ENCODE data around the gene NFKBIZ. TPM values are rescaled to one million over a fixed set of nuclear protein-coding genes. Genes with fewer than 3 reads are reported as not detected.

Gene NFKBIZ
- total and polyA plus RNA-seq, 11 donors: 5.6 to 44.8 (median 9.9) TPM

GRCh38 chr3:101845425-101845824, 3.9 kb upstream of the NFKBIZ start:
- H3K27me3 ChIP-seq: no peaks in the 10 kb centered on the region
- 96 to 98% (median 97%) methylated on average over 2 of the region's 2 CpGs for WGBS, 4 donors
- intact Hi-C loops (cut with DNase I): loop anchor here in 1 of 10 donors (5.0 kb wide), 1 partner anchor 33 kb away; no protein-coding TSS in a partner anchor

GRCh38 chr3:101846709-101847108, 2.6 kb upstream of the NFKBIZ start:
- intact Hi-C loops (cut with DNase I): loop anchor here in 2 of 10 donors (2.0 to 5.0 kb wide), 2 partner anchors 16 to 34 kb away; no protein-coding TSS in a partner anchor
- H3K4me1 ChIP-seq: peaks cover 0 to 26% (median 6%) of the 10 kb centered on the region in 12 donors
- TF ChIP-seq CTCF (IDR thresholded peaks at IDR 0.05) (no peak), POLR2A (IDR thresholded peaks at IDR 0.05) (no peak)
- ATAC-seq (no peak), DNase-seq (no peak)
- peak overlapping the region in 1 of 12 donors; percentile 100 for H3K27ac ChIP-seq
- no peak overlapping the region for H3K4me3 ChIP-seq
- whole genome bisulfite sequencing, 4 donors: 96 to 100% (median 98%) methylated on average over 2 of the region's 2 CpGs
- H3K36me3 ChIP-seq: peaks cover 0 to 8% (median 0%) of the 10 kb centered on the region in 9 donors
- H3K9me3 ChIP-seq: no peaks in the 10 kb centered on the region
- H3K27me3 ChIP-seq: no peaks in the 10 kb centered on the region

More at GRCh38 chr3:101845425-101845824, 3.9 kb upstream of the NFKBIZ start:
- no peak for TF ChIP-seq POLR2A (IDR thresholded peaks at IDR 0.05)
- no peak for TF ChIP-seq CTCF (IDR thresholded peaks at IDR 0.05)
- Histone ChIP-seq H3K4me1 (peaks cover 0 to 21% (median 1%) of the 10 kb centered on the region in 12 donors), H3K27ac (no peak overlapping the region), H3K4me3 (no peak overlapping the region), H3K9me3 (no peaks in the 10 kb centered on the region), H3K36me3 (no peaks in the 10 kb centered on the region)
- DNase-seq (no peak), ATAC-seq (no peak)

GRCh38 chr3:101847328-101847727, 2.0 kb upstream of the NFKBIZ start:
- H3K4me1 ChIP-seq: peaks cover 0 to 32% (median 8%) of the 10 kb centered on the region in 12 donors
- H3K4me3 ChIP-seq: no peak overlapping the region
- DNase-seq (no peak), ATAC-seq (no peak)
- no peaks in the 10 kb centered on the region for H3K27me3 ChIP-seq
- H3K27ac ChIP-seq: peak overlapping the region in 2 of 12 donors; percentile 98 to 100
- no peaks in the 10 kb centered on the region for H3K9me3 ChIP-seq
- WGBS, 4 donors: 80 to 92% (median 86%) methylated on average over 3 of the region's 3 CpGs
- TF ChIP-seq POLR2A (IDR thresholded peaks at IDR 0.05): no peak
- TF ChIP-seq CTCF (IDR thresholded peaks at IDR 0.05): no peak
- intact Hi-C loops (cut with DNase I): loop anchor here in 2 of 10 donors (2.0 to 5.0 kb wide), 2 partner anchors 17 to 35 kb away; no protein-coding TSS in a partner anchor
- peaks cover 0 to 14% (median 5%) of the 10 kb centered on the region in 9 donors for H3K36me3 ChIP-seq

GRCh38 chr3:101848326-101848725, 988 bp upstream of the NFKBIZ start:
- Histone ChIP-seq H3K36me3 (peaks cover 3 to 24% (median 15%) of the 10 kb centered on the region in 9 donors), H3K4me3 (peak overlapping the region in 8 of 12 donors; percentile 77 to 99 (median 90)), H3K9me3 (no peaks in the 10 kb centered on the region), H3K4me1 (peaks cover 0 to 42% (median 11%) of the 10 kb centered on the region in 12 donors), H3K27me3 (no peaks in the 10 kb centered on the region), H3K27ac (peak overlapping the region; percentile 96 to 100 (median 99))
- TF ChIP-seq POLR2A (IDR thresholded peaks at IDR 0.05) (no peak), CTCF (IDR thresholded peaks at IDR 0.05) (no peak)
- intact Hi-C loops (cut with DNase I): loop anchor here in 2 of 10 donors (2.0 to 5.0 kb wide), 2 partner anchors 22 to 36 kb away; no protein-coding TSS in a partner anchor
- 53 to 60% (median 57%) methylated on average over 3 of the region's 3 CpGs for WGBS, 4 donors
- ATAC-seq: no peak
- no peak for DNase-seq
